ENCODE measurements around the gene MPPED2. TPM values are rescaled to one million over a fixed set of nuclear protein-coding genes. Genes with fewer than 3 reads are reported as not detected.
A peak's percentile ranks its signal among the peaks of the same experiment; 100 is the strongest.

MPPED2 gene
- total and polyA plus RNA-seq, 7 donors = 0.80 to 19.1 (median 6.8) TPM; not detected in 2

DNA sequence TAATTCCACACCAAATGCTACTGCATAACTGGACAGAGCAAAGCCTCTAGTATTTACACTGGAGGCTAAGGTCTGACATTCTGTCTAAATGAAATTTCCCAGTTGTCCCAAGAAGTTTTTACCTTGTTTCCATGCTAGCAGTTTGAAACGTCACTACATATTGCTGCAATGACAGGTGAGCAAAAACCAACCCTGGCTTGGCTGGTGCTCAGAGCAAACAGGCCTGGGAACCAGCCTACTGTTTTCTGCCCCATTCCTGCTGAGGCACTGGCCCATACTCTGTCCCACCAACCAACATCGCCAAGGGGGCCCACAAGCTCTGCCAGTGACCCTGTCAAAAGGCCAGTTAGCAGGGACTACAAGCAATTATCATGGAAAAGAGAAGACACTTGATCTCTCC, 131.1 kb downstream of the MPPED2 start:
- 72 to 80% methylated on average over 2 of the region's 2 CpGs for WGBS, 2 donors
- intact Hi-C loops (cut with DNase I) = no loop called here
- no peak overlapping the region for H3K4me3 ChIP-seq
- TF ChIP-seq POLR2AphosphoS5 (IDR thresholded peaks at IDR 0.05) = peak in 1 of 4 donors; percentile 18
- no peak for TF ChIP-seq CTCF (IDR thresholded peaks at IDR 0.05)
- no peak for TF ChIP-seq POLR2A (IDR thresholded peaks at IDR 0.05)
- H3K27me3 ChIP-seq = no peaks in the 10 kb centered on the region
- H3K9me3 ChIP-seq = no peaks in the 10 kb centered on the region
- H3K4me1 ChIP-seq = peaks cover 0 to 22% (median 17%) of the 10 kb centered on the region in 4 donors
- no peaks in the 10 kb centered on the region for H3K36me3 ChIP-seq
- H3K27ac ChIP-seq = peak overlapping the region in 3 of 4 donors; percentile 27 to 55 (median 48)
- no peak for DNase-seq

GRCh38 chr11:30454541-30454940, 131.6 kb downstream of the MPPED2 start:
- Histone ChIP-seq H3K9me3 (no peaks in the 10 kb centered on the region), H3K4me3 (no peak overlapping the region), H3K4me1 (peaks cover 0 to 22% (median 17%) of the 10 kb centered on the region in 4 donors), H3K36me3 (no peaks in the 10 kb centered on the region), H3K27ac (peak overlapping the region in 3 of 4 donors; percentile 27 to 55 (median 48)), H3K27me3 (no peaks in the 10 kb centered on the region)
- WGBS, 2 donors = 73 to 79% methylated on average over 2 of the region's 2 CpGs
- DNase-seq = no peak
- intact Hi-C loops (cut with DNase I) = no loop called here
- no peak for TF ChIP-seq POLR2A (IDR thresholded peaks at IDR 0.05)
- TF ChIP-seq POLR2AphosphoS5 (IDR thresholded peaks at IDR 0.05) = no peak
- no peak for TF ChIP-seq CTCF (IDR thresholded peaks at IDR 0.05)
- no peak for TF ChIP-seq EP300 (IDR thresholded peaks at IDR 0.05)

DNA sequence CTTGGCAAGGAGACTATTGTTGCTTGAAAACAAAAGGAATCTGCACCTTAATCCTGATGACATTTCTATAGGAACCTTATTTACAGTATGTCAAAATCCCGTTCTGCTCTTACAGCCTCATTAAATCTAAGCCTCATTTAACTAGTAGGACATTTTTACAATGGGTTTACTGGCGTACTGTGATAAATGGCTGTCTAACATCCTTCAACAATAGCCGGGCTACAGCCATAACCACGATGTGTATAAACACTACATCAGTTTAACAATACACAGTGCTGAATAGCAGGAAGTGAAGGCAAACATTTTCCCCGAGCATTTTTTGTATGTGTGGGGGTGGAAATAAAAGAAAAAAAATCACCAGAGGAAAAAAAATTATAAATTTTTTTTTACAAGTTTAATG, 132.0 kb downstream of the MPPED2 start:
- intact Hi-C loops (cut with DNase I) = no loop called here
- Histone ChIP-seq H3K27me3 (no peaks in the 10 kb centered on the region), H3K9me3 (no peaks in the 10 kb centered on the region), H3K36me3 (no peaks in the 10 kb centered on the region), H3K27ac (no peak overlapping the region), H3K4me3 (no peak overlapping the region), H3K4me1 (peaks cover 0 to 22% (median 17%) of the 10 kb centered on the region in 4 donors)
- peak; percentile 19 to 76 (median 62) for TF ChIP-seq POLR2AphosphoS5 (IDR thresholded peaks at IDR 0.05)
- peak in 1 of 4 donors; percentile 27 for TF ChIP-seq EP300 (IDR thresholded peaks at IDR 0.05)
- TF ChIP-seq POLR2A (IDR thresholded peaks at IDR 0.05) = no peak
- no peak for DNase-seq
- WGBS, 2 donors = 5 to 42% methylated on average over 5 of the region's 5 CpGs

DNA sequence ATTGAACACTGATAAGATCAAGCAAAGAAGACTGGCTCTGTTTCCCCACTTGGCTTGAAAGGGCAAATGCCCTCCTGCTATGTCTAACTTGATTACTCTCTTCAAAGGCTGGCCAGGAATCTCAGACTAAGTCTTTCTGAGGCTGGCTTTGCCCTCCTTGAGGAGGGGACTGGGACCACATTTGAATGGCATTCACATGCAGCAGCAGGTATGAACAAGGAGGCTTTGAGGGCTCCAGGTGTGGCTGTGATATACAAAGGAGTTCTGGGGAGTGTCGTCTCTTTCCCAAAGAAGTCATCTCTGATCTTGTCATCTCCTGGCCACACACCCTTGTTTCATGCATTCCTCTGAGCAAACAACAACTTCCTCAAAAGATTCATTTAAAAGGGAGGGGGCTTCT, 132.4 kb downstream of the MPPED2 start:
- Histone ChIP-seq H3K27me3 (no peaks in the 10 kb centered on the region), H3K27ac (no peak overlapping the region), H3K36me3 (no peaks in the 10 kb centered on the region), H3K9me3 (no peaks in the 10 kb centered on the region), H3K4me1 (peaks cover 0 to 22% (median 17%) of the 10 kb centered on the region in 4 donors), H3K4me3 (no peak overlapping the region)
- DNase-seq = no peak
- intact Hi-C loops (cut with DNase I) = no loop called here
- 23 to 71% methylated on average over 1 of the region's 1 CpG for WGBS, 2 donors
- no peak for TF ChIP-seq POLR2AphosphoS5 (IDR thresholded peaks at IDR 0.05)

DNA sequence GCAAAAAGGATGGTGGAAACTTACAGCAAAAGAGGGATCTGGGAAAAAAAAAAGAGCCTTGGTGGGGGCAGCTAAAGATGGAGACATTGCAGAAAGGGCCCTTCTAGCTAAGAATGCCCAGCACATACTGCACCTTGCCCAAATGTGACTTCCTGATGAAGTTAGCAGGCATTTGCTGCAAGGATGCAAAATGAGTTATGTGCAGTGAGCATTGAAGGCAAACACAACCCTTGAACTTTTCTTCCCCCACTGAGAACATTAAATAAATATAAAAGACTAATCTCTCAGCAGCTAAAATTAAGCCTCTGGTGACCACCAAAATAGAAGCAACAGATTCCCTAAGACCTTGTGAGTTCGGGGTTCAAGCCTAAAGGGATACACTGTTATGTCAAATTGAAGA, 133.3 kb downstream of the MPPED2 start:
- 72 to 87% methylated on average over 1 of the region's 1 CpG for WGBS, 2 donors
- no peak for DNase-seq
- intact Hi-C loops (cut with DNase I) = no loop called here
- no peak overlapping the region for H3K4me3 ChIP-seq
- no peaks in the 10 kb centered on the region for H3K36me3 ChIP-seq
- H3K4me1 ChIP-seq = peaks cover 0 to 21% (median 17%) of the 10 kb centered on the region in 4 donors
- TF ChIP-seq CTCF (IDR thresholded peaks at IDR 0.05) = no peak
- no peak for TF ChIP-seq EP300 (IDR thresholded peaks at IDR 0.05)
- no peak for TF ChIP-seq POLR2A (IDR thresholded peaks at IDR 0.05)
- TF ChIP-seq POLR2AphosphoS5 (IDR thresholded peaks at IDR 0.05) = no peak
- no peak overlapping the region for H3K27ac ChIP-seq
- H3K9me3 ChIP-seq = no peaks in the 10 kb centered on the region
- no peaks in the 10 kb centered on the region for H3K27me3 ChIP-seq

- Histone ChIP-seq H3K36me3 (no peaks in the 10 kb centered on the region), H3K27ac (no peak overlapping the region), H3K4me3 (no peak overlapping the region), H3K4me1 (peaks cover 0 to 17% (median 17%) of the 10 kb centered on the region in 4 donors), H3K27me3 (no peaks in the 10 kb centered on the region), H3K9me3 (no peaks in the 10 kb centered on the region)
- no peak for TF ChIP-seq POLR2AphosphoS5 (IDR thresholded peaks at IDR 0.05)
- no peak for TF ChIP-seq EP300 (IDR thresholded peaks at IDR 0.05)
- no peak for DNase-seq
- intact Hi-C loops (cut with DNase I) = no loop called here
- 65 to 74% methylated on average over 4 of the region's 4 CpGs for WGBS, 2 donors
Measured at GRCh38 chr11:30452114-30452513, 134.0 kb downstream of the MPPED2 start.
